Activated gamma-delta T cell treated with anti-CD3 and anti-CD28 coated beads, Interleukin-2, amount 50 U/mL, for 16 hours (primary cell): ENCODE data around the gene GRK1.

ENCODE experiments used
- DNase-seq: peaks from one replicate; pipeline ENCODE4 v3.0.0-alpha.2; 2020; ENCODE audit warnings: low read depth

GRK1 gene

DNA sequence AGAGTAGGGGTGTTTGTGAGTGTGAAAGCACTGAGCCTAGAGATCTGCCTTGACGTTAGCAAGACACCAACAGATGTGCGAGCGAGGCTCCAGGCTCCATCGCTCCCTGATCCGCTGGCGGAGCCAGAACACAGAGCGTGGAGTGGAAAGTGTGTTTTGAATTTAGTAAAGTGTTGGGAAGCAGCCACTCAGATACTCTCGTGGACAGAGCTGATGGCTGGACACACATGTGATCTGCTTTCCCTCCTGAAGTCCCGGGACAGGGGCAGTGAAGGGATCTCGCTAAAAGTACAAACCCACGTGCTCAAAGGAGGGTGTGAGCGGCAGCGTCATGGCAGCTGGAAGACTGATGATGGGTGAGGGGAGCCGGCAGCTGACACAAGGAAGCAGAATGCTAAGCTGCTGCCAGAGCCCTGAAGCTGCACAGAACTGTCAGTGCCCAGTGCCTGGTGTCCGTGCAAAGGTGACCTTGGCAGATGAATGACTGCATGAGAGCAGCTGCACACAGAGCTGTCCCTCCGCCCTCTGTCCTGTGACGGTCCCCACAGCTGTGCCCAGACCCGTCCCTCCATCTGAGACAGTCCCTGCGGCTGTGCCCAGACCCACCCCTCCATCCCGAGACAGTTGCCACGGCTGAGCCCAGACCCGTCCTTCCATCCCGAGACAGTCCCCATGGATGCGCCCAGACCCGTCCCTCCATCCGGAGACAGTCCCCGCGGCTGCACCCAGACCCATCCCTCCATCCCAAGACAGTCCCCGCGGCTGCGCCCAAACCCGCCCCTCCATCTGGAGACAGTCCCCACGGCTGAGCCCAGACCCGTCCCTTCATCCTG, 62.4 kb downstream of the GRK1 start:
- no peak for DNase-seq

GRCh38 chr13:113730258-113730691, 63.3 kb downstream of the GRK1 start:
- DNase-seq: no peak

GRCh38 chr13:113730831-113731191, 63.8 kb downstream of the GRK1 start:
- DNase-seq: no peak

DNA sequence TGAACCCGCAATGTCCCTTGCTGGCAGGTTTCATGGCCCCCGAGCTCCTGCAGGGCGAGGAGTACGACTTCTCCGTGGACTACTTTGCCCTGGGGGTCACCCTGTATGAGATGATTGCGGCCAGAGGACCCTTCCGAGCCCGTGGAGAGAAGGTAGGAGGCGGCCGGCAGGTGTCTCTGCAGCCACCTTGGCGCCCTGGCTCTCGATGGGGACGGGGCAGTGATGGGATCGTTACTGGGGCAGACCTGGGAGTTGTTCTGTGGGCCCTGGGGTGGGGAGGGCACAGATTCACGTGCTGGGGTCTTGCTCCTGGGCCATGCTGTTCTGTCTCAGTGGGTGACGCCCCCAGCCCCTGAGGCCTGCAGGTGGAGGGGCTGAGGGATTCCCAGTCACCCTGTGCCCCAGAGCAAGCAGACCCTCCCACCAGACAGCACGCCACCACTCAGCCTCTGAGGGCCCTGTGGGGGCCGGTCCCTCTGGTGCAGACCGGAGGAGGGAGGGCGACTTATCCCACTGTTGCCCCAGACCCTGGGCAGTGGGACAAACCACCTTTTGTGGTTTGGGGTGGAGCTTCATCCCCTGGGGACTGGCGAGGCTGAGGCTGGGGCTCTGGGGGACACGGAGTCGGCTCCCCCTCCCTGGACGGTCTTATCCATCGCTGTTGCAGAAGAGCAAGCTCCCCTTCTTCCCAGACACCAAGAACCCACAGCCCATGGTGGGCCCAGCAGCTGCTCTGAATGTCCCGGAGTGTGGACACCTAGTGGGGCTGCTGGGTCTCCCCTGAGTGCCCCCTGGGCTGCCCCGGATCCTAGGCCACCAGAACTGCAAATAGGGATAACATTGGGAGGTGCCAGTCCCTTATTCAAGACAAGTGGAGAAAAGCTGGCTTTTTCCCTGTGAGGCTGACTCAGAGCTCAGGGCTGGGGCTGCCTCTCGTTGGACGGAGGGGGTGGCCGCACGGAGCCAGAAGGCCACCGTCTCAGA, 64.5 kb downstream of the GRK1 start:
- DNase-seq: no peak

- DNase-seq: no peak
Measured at GRCh38 chr13:113732176-113732960, 65.3 kb downstream of the GRK1 start.

GRCh38 chr13:113732961-113733950, 66.2 kb downstream of the GRK1 start:
- no peak for DNase-seq

GRCh38 chr13:113734099-113734825, 67.2 kb downstream of the GRK1 start:
- DNase-seq: no peak

GRCh38 chr13:113734826-113735125, 67.8 kb downstream of the GRK1 start:
- DNase-seq: no peak

GRCh38 chr13:113735194-113735593, 68.2 kb downstream of the GRK1 start:
- no peak for DNase-seq

DNA sequence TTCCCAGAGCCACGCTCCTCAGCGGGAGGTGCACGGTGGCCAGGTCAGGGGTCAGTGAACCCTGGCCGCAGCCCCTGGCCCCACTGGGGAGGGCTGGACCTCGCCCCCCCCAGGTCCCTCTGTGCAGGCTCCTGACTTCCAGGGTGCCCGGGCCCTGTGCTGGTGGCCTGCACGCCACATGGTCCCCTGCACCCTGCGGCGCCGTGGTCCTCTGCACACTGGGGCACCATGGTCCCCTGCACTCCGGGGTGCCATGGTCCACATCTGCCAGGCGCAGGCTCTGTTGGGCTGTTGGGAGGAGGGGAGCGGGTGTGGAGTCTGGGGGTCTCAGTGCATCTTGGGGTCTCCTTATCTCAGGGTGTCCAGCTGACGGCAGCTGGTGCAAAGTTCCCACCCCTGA, 68.7 kb downstream of the GRK1 start:
- no peak for DNase-seq

DNA sequence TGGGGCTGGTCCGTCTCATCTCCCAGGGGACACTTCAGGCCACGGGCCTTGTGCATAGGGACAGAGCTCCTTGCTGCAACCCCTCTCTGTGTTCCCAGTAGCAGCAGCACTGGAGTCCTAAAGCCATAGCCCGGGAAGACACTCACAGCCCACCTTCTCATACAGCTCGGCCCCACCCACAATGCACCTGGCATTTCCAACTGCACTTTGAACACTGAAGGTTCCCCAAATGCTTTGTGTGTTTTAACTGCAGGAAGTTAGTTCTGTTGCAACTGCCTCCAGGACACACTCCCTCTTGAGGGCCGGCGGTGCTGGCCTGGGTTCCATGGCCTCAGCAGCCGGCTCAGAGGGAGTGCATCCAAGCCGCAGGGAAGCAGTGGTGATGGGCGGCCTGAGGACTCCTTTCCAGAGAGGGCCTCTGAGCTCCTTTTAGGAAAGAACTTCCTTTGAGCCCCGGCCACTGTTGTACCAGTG, 69.3 kb downstream of the GRK1 start:
- no peak for DNase-seq

DNA sequence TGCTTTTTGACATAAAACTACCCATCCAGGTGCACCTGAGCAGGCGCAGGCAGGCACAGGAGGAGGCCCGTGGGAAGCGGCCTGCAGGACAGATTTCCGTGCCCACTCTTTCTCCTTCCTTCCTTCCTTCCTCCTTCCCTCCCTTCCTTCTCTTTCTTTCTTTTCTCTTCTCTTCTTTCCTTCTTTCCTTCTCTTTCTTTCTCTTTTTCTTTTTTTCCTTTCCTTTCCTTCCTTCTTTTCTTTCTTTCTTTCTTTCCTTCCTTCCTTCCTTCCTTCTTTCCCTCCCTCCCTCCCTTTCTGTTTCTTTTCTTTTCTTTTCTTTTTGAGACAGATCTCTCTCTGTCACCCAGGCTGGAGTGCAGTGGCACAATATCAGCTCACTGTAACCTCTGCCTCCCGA, 70.8 kb downstream of the GRK1 start:
- DNase-seq: no peak

- DNase-seq: no peak
Measured at GRCh38 chr13:113739527-113740285, 72.7 kb downstream of the GRK1 start.

GRCh38 chr13:113740286-113740556, 73.2 kb downstream of the GRK1 start:
- no peak for DNase-seq

DNA sequence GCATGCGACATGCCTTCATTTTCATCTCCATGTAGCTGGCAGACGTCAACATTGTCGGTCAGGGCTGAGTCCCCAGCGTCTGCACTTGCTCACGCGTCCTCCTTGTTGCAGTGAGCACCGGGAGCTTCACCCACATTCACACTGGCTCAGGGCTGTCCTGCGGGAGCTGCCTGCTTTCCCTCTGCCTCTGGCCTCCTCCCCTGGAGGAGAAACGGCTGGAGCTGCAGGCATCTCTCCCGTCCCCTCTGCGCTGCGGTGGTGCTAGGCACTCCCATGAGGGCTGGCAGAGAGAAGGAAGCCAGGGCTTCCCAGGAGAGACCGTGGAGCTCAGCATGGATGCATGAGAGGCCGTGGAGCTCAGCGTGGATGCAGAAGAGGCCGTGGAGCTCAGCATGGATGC, 73.6 kb downstream of the GRK1 start:
- DNase-seq: no peak

DNA sequence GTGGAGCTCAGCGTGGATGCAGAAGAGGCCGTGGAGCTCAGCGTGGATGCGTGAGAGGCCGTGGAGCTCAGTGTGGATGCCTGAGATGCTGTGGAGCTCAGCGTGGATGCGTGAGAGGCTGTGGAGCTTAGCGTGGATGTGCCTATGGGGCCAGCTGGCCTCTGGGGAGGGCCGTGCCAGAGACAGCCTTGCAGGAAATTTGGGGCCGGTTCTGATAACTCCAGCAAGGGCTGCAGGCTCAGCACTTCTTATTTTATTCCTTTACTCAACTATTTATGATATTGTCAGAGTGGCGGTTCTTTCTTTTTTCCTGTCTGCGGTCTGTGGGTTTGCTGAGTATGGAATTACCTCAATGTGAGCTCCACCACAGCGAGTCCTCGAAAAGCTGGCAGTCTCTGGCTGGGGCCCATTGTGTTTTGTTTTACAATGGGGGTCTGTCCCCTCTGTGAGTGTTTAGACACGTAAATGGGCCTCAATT, 74.2 kb downstream of the GRK1 start:
- no peak for DNase-seq

DNA sequence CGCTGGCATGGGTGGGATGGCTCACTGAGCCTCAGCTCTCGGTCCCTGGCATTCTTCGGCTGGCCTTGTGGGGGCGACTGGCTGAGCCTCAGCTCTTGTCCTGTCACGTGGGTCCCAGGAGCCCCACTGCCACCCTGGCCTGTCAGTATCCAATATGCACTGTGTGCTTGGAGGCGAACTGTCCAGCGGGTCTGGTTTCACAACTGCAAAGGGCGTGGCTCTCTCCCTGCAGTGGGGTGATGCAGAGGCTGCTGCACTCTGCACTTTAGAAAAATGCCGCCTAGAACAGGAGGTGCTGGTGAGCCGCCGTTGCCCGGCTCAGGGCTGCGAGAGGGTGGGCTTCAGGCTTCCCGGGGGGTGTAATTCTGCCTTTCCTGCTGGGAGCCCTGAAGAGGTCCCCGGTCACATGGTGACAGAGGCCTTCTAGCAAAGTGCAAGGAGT, 75.0 kb downstream of the GRK1 start:
- no peak for DNase-seq

DNA sequence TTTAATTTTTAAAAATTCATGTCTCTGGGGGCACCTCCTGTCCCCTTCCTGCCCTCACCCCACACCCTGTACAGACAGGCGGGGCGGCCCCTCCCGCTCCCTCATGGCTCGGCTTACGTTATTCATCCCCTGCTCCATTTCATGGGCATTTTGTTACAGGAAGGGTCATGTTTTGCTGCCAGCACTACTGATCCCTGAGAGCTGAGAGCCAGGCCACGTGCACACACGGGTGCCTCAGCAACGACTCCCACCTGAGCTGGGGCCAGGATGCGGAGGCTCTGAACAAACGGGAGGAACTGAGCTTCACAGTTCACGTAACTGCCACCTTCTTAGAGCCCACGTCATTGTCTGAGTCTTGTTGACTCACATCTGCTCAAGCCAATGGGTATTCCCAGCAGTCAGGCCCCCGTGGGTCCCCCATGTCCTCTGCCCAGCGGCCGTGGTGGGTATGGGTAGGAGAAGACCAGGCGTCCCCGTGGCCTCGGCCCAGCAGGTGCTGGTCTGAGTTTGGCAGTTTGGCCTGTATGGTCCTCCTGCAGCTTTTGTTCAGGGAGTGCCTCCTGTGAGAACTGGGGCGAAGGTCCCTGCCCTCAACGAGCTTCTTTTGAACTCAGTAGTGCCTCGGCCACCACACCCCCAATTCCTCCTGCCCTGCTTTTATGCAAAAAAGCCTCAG, 75.6 kb downstream of the GRK1 start:
- DNase-seq: no peak
